ENCODE data around the gene ATP10B. TPM values are rescaled to one million over a fixed set of nuclear protein-coding genes. Genes with fewer than 3 reads are reported as not detected.

The ATP10B gene
- total and polyA plus RNA-seq, 2 of the 8 experiments (the other 6 are each of a cell fraction or from before 2014, with no cell fraction given): 0.06 to 0.11 TPM

GRCh38 chr5:160646033-160646432 lies 206.0 kb downstream of the ATP10B start (continued):
- TF ChIP-seq GABPA (IDR thresholded peaks at IDR 0.05; ENCODE audit: borderline replicate concordance, insufficient read depth, low read length): no peak

Measured in H1 (cell line).